ENCODE results near the gene RAB38. TPM values are rescaled to one million over a fixed set of nuclear protein-coding genes. Genes with fewer than 3 reads are reported as not detected.

The RAB38 gene
- total and polyA plus RNA-seq, 10 of the 15 experiments (the other 5 are each of a cell fraction or from before 2014, with no cell fraction given): 8.4 to 30.5 (median 11.7) TPM

DNA sequence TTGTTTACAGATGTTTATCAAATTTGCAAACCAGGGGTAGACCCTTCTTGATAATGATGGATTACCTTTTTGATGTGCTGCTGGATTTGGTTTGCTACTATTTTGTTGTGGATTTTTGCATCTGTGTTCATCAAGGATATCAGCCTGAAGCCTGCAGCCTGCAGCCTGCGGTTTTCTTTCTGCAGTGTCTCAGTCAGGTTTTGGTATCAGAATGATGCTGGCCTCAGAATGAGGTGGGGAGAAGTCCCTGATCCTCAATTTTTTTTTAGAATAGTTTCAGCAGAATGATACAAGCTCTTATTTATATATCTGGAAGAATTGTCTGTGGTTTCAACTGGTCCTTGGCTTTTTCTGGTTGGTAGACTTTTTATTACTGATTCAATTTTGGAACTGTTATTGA is 19.7 kb upstream of the RAB38 start:
- H3K27me3 ChIP-seq (replicated peaks in 1 of 2; ENCODE audit: control insufficient read depth in 2 of 2, insufficient read depth in 2 of 2, low read length in 1 of 2): no peaks in the 10 kb centered on the region
- POLR2A ChIA-PET: no interaction called here
- WGBS (ENCODE audit: insufficient coverage, insufficient replicate concordance, low lambda C conversion rate, missing lambda C conversion rate): 0% methylated on average over 1 of the region's 1 CpG
- H3K9ac ChIP-seq (ENCODE audit: control insufficient read depth, insufficient read depth, low read length): no peak overlapping the region
- peaks cover 22% of the 10 kb centered on the region for H3K4me1 ChIP-seq (ENCODE audit: control insufficient read depth, insufficient read depth, low read length)
- H4K20me1 ChIP-seq (ENCODE audit: control insufficient read depth, insufficient read depth): peaks cover 3% of the 10 kb centered on the region; the same call in 1 of the 2 replicates
- H3K27ac ChIP-seq (ENCODE audit: control insufficient read depth, insufficient read depth): no peak overlapping the region
- RAD21 ChIA-PET (ENCODE audit: unreplicated experiment): interaction anchor here (1.6 kb wide), 1 partner anchor 108 kb away, joined by 3 read pairs; no protein-coding TSS in a partner anchor
- H3K36me3 ChIP-seq (ENCODE audit: control insufficient read depth in 2 of 2, insufficient read depth in 2 of 2, low read length in 1 of 2): no peaks in the 10 kb centered on the region
- in situ Hi-C loops (cut with MboI): no loop called here
- H3K4me3 ChIP-seq: no peak overlapping the region
- intact Hi-C loops (cut with micrococcal nuclease; ENCODE audit: unreplicated experiment): loop anchor here (1.0 kb wide), 2 partner anchors 16 to 92 kb away; no protein-coding TSS in a partner anchor
- no peak overlapping the region for H2AFZ ChIP-seq (ENCODE audit: control insufficient read depth, low read depth, low read length)
- H3K9me3 ChIP-seq (replicated peaks; ENCODE audit: control insufficient read depth, insufficient read depth, low read length): peaks cover 17% of the 10 kb centered on the region
- ATAC-seq (peak; percentile 93), DNase-seq (ENCODE audit: low read depth, low spot score) (no peak), FAIRE-seq (no peak)
- H3K4me2 ChIP-seq (ENCODE audit: control insufficient read depth, insufficient read depth): no peak overlapping the region; the same call in 1 of the 2 replicates
- CTCF ChIA-PET: interaction anchor here (1.4 to 2.2 kb wide), 2 partner anchors 14 to 86 kb away, joined by 3 to 4 read pairs; no protein-coding TSS in a partner anchor
- no peaks in the 10 kb centered on the region for H3K79me2 ChIP-seq (ENCODE audit: control insufficient read depth, insufficient read depth, low read length)
- SMC1A ChIA-PET (ENCODE audit: uncharacterized antibody, unreplicated experiment): interaction anchor here (1.0 to 2.8 kb wide), 7 partner anchors 9 to 163 kb away, joined by 3 to 23 read pairs (median 3); no protein-coding TSS in a partner anchor
- BruUV-seq (replicated peaks): no TSS peak
- TF ChIP-seq RFX5 (IDR thresholded peaks at IDR 0.05; ENCODE audit: low read depth, low read length) (no peak), IKZF2 (IDR thresholded peaks at IDR 0.05) (peak; percentile 74 to 83; a peak in 3 of 4 replicates), STAT3 (IDR thresholded peaks at IDR 0.05; ENCODE audit: low read depth, low read length) (0 out of 2 replicates have a peak, but pooled peaks have one; percentile 18), CBX5 (IDR thresholded peaks at IDR 0.05; ENCODE audit: low read depth) (peak; percentile 75), RAD21 (IDR thresholded peaks at IDR 0.05; ENCODE audit: insufficient read depth, low read depth, low read length) (no peak), FOXM1 (IDR thresholded peaks at IDR 0.05; ENCODE audit: low read depth, low read length) (peak; percentile 89; the same call in 1 of the 2 replicates), FOS (IDR thresholded peaks at IDR 0.05; ENCODE audit: borderline replicate concordance, extremely low read depth, insufficient read length) (no peak), SUPT20H (IDR thresholded peaks at IDR 0.05; ENCODE audit: borderline replicate concordance, control insufficient read depth, low read depth, low read length) (no peak), BHLHE40 (IDR thresholded peaks at IDR 0.05; ENCODE audit: borderline replicate concordance in 1 of 2, low read depth in 2 of 2, low read length in 1 of 2) (0 out of 4 replicates have a peak, but pooled peaks of 1 of the 2 experiments have one; percentile 40)
- TF ChIP-seq, protein P1, sequence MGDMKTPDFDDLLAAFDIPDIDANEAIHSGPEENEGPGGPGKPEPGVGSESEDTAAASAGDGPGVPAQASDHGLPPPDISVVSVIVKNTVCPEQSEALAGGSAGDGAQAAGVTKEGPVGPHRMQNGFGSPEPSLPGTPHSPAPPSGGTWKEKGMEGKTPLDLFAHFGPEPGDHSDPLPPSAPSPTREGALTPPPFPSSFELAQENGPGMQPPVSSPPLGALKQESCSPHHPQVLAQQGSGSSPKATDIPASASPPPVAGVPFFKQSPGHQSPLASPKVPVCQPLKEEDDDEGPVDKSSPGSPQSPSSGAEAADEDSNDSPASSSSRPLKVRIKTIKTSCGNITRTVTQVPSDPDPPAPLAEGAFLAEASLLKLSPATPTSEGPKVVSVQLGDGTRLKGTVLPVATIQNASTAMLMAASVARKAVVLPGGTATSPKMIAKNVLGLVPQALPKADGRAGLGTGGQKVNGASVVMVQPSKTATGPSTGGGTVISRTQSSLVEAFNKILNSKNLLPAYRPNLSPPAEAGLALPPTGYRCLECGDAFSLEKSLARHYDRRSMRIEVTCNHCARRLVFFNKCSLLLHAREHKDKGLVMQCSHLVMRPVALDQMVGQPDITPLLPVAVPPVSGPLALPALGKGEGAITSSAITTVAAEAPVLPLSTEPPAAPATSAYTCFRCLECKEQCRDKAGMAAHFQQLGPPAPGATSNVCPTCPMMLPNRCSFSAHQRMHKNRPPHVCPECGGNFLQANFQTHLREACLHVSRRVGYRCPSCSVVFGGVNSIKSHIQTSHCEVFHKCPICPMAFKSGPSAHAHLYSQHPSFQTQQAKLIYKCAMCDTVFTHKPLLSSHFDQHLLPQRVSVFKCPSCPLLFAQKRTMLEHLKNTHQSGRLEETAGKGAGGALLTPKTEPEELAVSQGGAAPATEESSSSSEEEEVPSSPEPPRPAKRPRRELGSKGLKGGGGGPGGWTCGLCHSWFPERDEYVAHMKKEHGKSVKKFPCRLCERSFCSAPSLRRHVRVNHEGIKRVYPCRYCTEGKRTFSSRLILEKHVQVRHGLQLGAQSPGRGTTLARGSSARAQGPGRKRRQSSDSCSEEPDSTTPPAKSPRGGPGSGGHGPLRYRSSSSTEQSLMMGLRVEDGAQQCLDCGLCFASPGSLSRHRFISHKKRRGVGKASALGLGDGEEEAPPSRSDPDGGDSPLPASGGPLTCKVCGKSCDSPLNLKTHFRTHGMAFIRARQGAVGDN (IDR thresholded peaks at IDR 0.05): no peak
- TF ChIP-seq, protein P2, sequence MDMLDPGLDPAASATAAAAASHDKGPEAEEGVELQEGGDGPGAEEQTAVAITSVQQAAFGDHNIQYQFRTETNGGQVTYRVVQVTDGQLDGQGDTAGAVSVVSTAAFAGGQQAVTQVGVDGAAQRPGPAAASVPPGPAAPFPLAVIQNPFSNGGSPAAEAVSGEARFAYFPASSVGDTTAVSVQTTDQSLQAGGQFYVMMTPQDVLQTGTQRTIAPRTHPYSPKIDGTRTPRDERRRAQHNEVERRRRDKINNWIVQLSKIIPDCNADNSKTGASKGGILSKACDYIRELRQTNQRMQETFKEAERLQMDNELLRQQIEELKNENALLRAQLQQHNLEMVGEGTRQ (IDR thresholded peaks at IDR 0.05; ENCODE audit: borderline replicate concordance, low read depth, low read length): no peak
- TF ChIP-seq, protein P3, sequence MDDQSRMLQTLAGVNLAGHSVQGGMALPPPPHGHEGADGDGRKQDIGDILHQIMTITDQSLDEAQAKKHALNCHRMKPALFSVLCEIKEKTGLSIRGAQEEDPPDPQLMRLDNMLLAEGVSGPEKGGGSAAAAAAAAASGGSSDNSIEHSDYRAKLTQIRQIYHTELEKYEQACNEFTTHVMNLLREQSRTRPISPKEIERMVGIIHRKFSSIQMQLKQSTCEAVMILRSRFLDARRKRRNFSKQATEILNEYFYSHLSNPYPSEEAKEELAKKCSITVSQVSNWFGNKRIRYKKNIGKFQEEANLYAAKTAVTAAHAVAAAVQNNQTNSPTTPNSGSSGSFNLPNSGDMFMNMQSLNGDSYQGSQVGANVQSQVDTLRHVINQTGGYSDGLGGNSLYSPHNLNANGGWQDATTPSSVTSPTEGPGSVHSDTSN (IDR thresholded peaks at IDR 0.05; ENCODE audit: insufficient replicate concordance, low read depth, low read length): no peak
- TF ChIP-seq, protein P4, sequence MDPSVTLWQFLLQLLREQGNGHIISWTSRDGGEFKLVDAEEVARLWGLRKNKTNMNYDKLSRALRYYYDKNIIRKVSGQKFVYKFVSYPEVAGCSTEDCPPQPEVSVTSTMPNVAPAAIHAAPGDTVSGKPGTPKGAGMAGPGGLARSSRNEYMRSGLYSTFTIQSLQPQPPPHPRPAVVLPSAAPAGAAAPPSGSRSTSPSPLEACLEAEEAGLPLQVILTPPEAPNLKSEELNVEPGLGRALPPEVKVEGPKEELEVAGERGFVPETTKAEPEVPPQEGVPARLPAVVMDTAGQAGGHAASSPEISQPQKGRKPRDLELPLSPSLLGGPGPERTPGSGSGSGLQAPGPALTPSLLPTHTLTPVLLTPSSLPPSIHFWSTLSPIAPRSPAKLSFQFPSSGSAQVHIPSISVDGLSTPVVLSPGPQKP (IDR thresholded peaks at IDR 0.05; ENCODE audit: low read depth, low read length): no peak
